DND-41 (cell line): Measurements from ENCODE around the gene MPC1.

Source experiments
- ATAC-seq: fragments of 200-7000 bp; cut with Tn5 transposase; 3 replicates; pipeline ENCODE4 v1.9.1; 2021; ENCODE audit warnings: low read depth; ENCODE audit not compliant: insufficient read depth
- DNase-seq: peaks from one replicate; pipeline ENCODE4 v3.0.0-alpha.2; 2020
- H2AFZ ChIP-seq: 2 replicates; pipeline ENCODE4 v1.6.0; 2012; ENCODE audit warnings: low read depth, low read length
- H3K27ac ChIP-seq: 2 replicates; pipeline ENCODE4 v1.5.1; 2012; ENCODE audit warnings: low read length, inconsistent platforms
- H3K27me3 ChIP-seq: fragments of 200-600 bp; sonication (generic); 2 replicates; pipeline ENCODE4 v1.6.0; 2012; ENCODE audit warnings: low read length, mild to moderate bottlenecking, inconsistent platforms; ENCODE audit not compliant: insufficient read depth, poor library complexity
- H3K36me3 ChIP-seq: 2 replicates; pipeline ENCODE4 v1.5.1; 2012; ENCODE audit warnings: low read length, inconsistent platforms; ENCODE audit not compliant: insufficient read depth
- H3K4me1 ChIP-seq: 2 replicates; pipeline ENCODE4 v1.5.1; 2012; ENCODE audit warnings: mild to moderate bottlenecking, low read length; ENCODE audit not compliant: insufficient read depth
- H3K4me2 ChIP-seq: 2 replicates; pipeline ENCODE4 v1.6.0; 2012; ENCODE audit warnings: mild to moderate bottlenecking, moderate library complexity, low read length, inconsistent platforms; ENCODE audit not compliant: insufficient read depth
- H3K4me3 ChIP-seq, 2 experiments: fragments of 200-600 bp in 1 of 2; shearing (Covaris generic) in 1 of 2; 2 replicates each; pipeline ENCODE4 v1.5.1; 2012 to 2016; ENCODE audit warnings: inconsistent platforms in 2 of 2, low read length in 2 of 2, mild to moderate bottlenecking in 2 of 2, low read depth in 1 of 2, moderate library complexity in 1 of 2
- H3K79me2 ChIP-seq: 2 replicates; pipeline ENCODE4 v1.6.0; 2012; ENCODE audit warnings: low read length, inconsistent platforms; ENCODE audit not compliant: insufficient read depth
- H3K9ac ChIP-seq: 2 replicates; pipeline ENCODE4 v1.6.0; 2012; ENCODE audit warnings: low read depth, mild to moderate bottlenecking, inconsistent platforms, low read length, moderate library complexity
- H3K9me3 ChIP-seq: 2 replicates; pipeline ENCODE4 v1.5.1; 2012; ENCODE audit warnings: low read length, moderate library complexity, mild to moderate bottlenecking, inconsistent platforms; ENCODE audit not compliant: insufficient read depth, severe bottlenecking
- H4K20me1 ChIP-seq: 2 replicates; pipeline ENCODE4 v1.6.0; 2012; ENCODE audit warnings: low read length; ENCODE audit not compliant: insufficient read depth
- EZH2 ChIP-seq: IDR thresholded peaks from 3 replicates; pipeline ENCODE4 v1.6.1; 2012; ENCODE audit warnings: borderline replicate concordance, low read depth, mild to moderate bottlenecking, moderate library complexity, low read length, inconsistent platforms; ENCODE audit not compliant: severe bottlenecking
- TF ChIP-seq, protein P1 (sequence below): IDR thresholded peaks from 2 replicates; pipeline ENCODE4 v1.5.1; 2012; ENCODE audit warnings: borderline replicate concordance, low read length, moderate library complexity, mild to moderate bottlenecking; ENCODE audit not compliant: poor library complexity, severe bottlenecking; ENCODE audit errors: extremely low read depth

Gene MPC1

DNA sequence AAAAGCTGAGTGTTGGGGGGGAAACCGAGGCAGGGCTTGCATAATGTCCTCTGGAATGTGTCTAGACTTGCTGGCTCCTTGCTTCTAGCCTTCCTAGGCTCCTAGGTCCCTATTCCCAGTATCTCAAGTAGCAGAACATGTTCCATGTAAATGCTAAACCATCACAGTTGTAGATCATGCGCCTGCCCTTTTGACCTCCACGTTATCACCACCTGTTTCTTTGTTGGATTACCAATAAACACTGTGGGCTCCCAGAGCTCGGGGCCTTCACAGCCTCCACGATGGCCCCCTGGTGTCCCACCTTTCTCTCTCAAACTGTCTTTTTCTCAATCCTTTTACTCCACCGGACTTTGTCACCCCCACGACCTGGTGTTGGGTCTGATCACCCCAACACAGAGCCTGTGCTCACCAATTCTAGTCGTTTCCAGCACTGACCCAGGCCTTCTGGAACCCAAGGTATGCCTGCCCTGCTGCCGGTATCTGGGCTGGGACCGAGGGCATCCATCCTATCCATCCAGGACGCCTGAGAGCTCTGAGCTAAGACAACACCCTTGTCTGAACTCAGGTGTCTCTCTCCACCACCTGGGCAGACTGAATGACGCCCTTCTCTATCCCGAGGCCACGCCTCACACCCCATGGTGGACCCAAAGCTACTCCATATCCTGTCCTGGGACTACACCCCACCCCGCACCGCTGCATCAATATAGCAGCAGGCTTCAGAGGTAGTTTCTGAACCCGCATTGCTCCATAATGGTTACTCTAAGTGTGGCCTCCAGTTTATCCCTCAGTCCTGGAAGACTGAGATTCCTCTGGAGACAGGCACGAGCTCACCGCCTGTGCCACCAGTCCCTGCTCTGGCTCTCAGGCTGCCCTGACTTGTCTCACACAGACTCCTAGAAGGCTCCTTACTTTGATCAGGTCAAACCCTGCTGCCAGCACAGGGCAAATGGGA is 65.2 kb downstream of the MPC1 start:
- Histone ChIP-seq H2AFZ (no peak overlapping the region), H3K27ac (no peak overlapping the region), H3K27me3 (no peaks in the 10 kb centered on the region), H4K20me1 (0 out of 2 replicates have a peak, but pooled peaks cover 10% of the 10 kb centered on the region), H3K9me3 (no peaks in the 10 kb centered on the region), H3K79me2 (no peaks in the 10 kb centered on the region), H3K4me2 (no peak overlapping the region), H3K4me1 (peaks cover 2% of the 10 kb centered on the region; the same call in 1 of the 2 replicates), H3K4me3 (no peak overlapping the region), H3K36me3 (peaks cover 25% of the 10 kb centered on the region), H3K9ac (no peak overlapping the region)
- ATAC-seq (peak; percentile 5; the same call in 1 of the 3 replicates), DNase-seq (no peak)
- TF ChIP-seq, protein P1, sequence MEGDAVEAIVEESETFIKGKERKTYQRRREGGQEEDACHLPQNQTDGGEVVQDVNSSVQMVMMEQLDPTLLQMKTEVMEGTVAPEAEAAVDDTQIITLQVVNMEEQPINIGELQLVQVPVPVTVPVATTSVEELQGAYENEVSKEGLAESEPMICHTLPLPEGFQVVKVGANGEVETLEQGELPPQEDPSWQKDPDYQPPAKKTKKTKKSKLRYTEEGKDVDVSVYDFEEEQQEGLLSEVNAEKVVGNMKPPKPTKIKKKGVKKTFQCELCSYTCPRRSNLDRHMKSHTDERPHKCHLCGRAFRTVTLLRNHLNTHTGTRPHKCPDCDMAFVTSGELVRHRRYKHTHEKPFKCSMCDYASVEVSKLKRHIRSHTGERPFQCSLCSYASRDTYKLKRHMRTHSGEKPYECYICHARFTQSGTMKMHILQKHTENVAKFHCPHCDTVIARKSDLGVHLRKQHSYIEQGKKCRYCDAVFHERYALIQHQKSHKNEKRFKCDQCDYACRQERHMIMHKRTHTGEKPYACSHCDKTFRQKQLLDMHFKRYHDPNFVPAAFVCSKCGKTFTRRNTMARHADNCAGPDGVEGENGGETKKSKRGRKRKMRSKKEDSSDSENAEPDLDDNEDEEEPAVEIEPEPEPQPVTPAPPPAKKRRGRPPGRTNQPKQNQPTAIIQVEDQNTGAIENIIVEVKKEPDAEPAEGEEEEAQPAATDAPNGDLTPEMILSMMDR = no peak
- no peak for TF ChIP-seq EZH2

DNA sequence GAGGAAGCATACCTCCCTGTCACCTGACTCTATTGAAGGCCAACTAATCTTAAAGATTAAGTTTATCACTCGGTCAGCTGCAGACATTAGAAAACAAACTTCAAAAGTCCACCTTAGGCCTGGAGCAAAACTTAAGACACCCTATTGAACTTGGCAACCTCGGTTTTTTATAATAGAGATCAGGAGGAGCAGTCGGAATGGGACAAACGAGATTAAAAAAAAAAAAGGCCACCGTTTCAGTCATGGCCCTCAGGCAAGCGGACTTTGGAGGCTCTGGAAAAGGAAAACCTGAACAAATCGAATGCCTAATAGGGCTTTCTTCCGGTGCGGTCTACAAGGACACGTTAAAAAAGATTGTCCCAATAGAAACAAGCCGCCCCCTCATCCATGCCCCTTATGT is 67.3 kb downstream of the MPC1 start:
- Histone ChIP-seq H3K79me2 (no peaks in the 10 kb centered on the region), H3K9ac (no peak overlapping the region), H3K4me1 (peaks cover 2% of the 10 kb centered on the region; the same call in 1 of the 2 replicates), H3K36me3 (peaks cover 13% of the 10 kb centered on the region; the same call in 1 of the 2 replicates), H2AFZ (no peak overlapping the region), H3K27me3 (no peaks in the 10 kb centered on the region), H3K9me3 (no peaks in the 10 kb centered on the region), H3K27ac (no peak overlapping the region), H3K4me3 (no peak overlapping the region), H4K20me1 (0 out of 2 replicates have a peak, but pooled peaks cover 6% of the 10 kb centered on the region), H3K4me2 (no peak overlapping the region)
- DNase-seq (no peak), ATAC-seq (no peak)
- TF ChIP-seq, protein P1 = no peak
- no peak for TF ChIP-seq EZH2
